Caki2 (cell line): ENCODE measurements around the gene VEGFD. TPM values are rescaled to one million over a fixed set of nuclear protein-coding genes. Genes with fewer than 3 reads are reported as not detected.

ENCODE experiments used
- DNase-seq: peaks from one replicate; pipeline ENCODE4 v3.0.0-alpha.2; 2015; ENCODE audit warnings: low read depth
- in situ Hi-C: cut with HindIII; loops from 2 replicates; pipeline ENCODE4 v1.10.0; 2016; ENCODE audit warnings: low sequenced_read_pairs, low pct_unique_long_range_greater_than_20kb, mixed read lengths
- total RNA-seq: library from RNA; depleted of rRNA; stranded (reverse); fragments of >200 nt; shearing (Covaris generic); gene quantifications from 2 replicates; pipeline ENCODE4 v1.2.3, GENCODE V29; 2014; ENCODE audit warnings: low replicate concordance; rRNA removed

VEGFD gene
- total RNA-seq = 0.35 and 0.41 TPM in 2 replicates

- in situ Hi-C loops = no loop called here
- no peak for DNase-seq
These were observed at the start of gene VEGFD for GRCh38 chrX:15384304-15384703. TSS of gene VEGFD (minus strand) at chrX:15384413. CDS start at chrX:15383946, 467 bp downstream.

- no peak for DNase-seq
- in situ Hi-C loops = no loop called here
These were observed 46.4 kb upstream of the VEGFD start for GRCh38 chrX:15430584-15430983.

- in situ Hi-C loops = no loop called here
- no peak for DNase-seq
These were observed 45.9 kb upstream of the VEGFD start for GRCh38 chrX:15430076-15430475.

- DNase-seq = no peak
- in situ Hi-C loops = no loop called here
These were observed 40.8 kb upstream of the VEGFD start for GRCh38 chrX:15425024-15425423.

GRCh38 chrX:15418707-15419181 lies 34.5 kb upstream of the VEGFD start:
- DNase-seq = no peak
- in situ Hi-C loops = no loop called here

- DNase-seq = no peak
These were observed 34.0 kb upstream of the VEGFD start for GRCh38 chrX:15418041-15418706.

GRCh38 chrX:15416133-15416993 lies 32.1 kb upstream of the VEGFD start:
- in situ Hi-C loops = no loop called here
- DNase-seq = no peak

More at GRCh38 chrX:15418041-15418706, 34.0 kb upstream of the VEGFD start:
- in situ Hi-C loops = no loop called here

- in situ Hi-C loops = no loop called here
These were observed 28.9 kb upstream of the VEGFD start for GRCh38 chrX:15413101-15413500.

GRCh38 chrX:15410947-15411346 lies 26.7 kb upstream of the VEGFD start:
- in situ Hi-C loops = no loop called here
- DNase-seq = no peak

More at GRCh38 chrX:15413101-15413500, 28.9 kb upstream of the VEGFD start:
- no peak for DNase-seq

- in situ Hi-C loops = no loop called here
- DNase-seq = no peak
These were observed 26.2 kb upstream of the VEGFD start for GRCh38 chrX:15410430-15410829.

GRCh38 chrX:15405846-15406245 lies 21.6 kb upstream of the VEGFD start:
- in situ Hi-C loops = no loop called here
- no peak for DNase-seq

- DNase-seq = no peak
- in situ Hi-C loops = no loop called here
These were observed 20.3 kb upstream of the VEGFD start for GRCh38 chrX:15404401-15405096.

- in situ Hi-C loops = no loop called here
- no peak for DNase-seq
These were observed 17.2 kb upstream of the VEGFD start for GRCh38 chrX:15401378-15401777.

GRCh38 chrX:15399962-15400391 lies 15.8 kb upstream of the VEGFD start:
- in situ Hi-C loops = no loop called here
- DNase-seq = no peak

GRCh38 chrX:15398874-15399273 lies 14.7 kb upstream of the VEGFD start:
- in situ Hi-C loops = no loop called here
- no peak for DNase-seq

GRCh38 chrX:15395789-15396188 lies 11.6 kb upstream of the VEGFD start:
- in situ Hi-C loops = no loop called here
- DNase-seq = no peak

GRCh38 chrX:15391850-15392249 lies 7.6 kb upstream of the VEGFD start:
- in situ Hi-C loops = no loop called here
- DNase-seq = no peak

GRCh38 chrX:15382813-15383212 lies 1.4 kb downstream of the VEGFD start:
- in situ Hi-C loops = no loop called here
- no peak for DNase-seq

- in situ Hi-C loops = no loop called here
- DNase-seq = no peak
These were observed 7.3 kb downstream of the VEGFD start for GRCh38 chrX:15376956-15377355.
